SHP77 (cell line): Measurements from ENCODE around the gene PLEKHG2.

Experiments
- DNase-seq, 2 experiments: peaks; one replicate each; lab custom pipeline; 2025; lab: John Stamatoyannopoulos, UW

PLEKHG2 gene

DNA sequence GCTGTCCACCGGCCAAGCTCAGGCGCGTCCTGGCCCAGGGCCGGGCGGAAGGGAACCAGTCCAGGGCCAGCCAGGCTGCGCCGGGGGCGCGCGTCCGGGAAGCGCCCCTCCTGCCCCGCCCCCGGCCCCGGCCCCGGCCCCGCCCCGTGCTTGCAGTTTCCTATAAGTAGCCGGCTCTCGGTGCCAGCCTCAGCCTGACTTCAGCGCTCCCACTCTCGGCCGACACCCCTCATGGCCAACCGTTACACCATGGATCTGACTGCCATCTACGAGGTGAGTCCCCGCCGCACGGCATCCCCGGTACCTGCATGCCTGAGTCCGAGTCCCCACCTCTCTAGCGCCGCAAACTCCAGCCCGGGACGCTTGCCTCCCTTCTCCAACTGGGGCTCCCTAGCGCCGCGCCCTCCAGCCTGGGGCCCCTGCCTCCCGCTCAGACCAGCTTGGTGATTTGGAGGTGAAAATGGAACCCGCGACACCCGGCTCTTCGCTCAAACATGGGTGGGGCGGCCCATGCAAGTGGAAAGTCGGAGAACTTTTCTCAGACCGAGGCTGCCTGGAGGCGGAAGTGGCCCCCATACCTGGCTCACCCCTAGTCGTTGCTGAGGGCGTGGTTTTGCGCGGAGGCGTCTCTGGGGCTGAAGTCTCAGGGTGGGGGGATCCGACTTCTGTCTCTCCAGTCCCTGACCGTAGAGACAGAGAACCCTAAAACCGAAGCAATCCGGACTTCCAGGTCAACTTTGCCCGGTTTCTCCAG is 5.6 kb upstream of the PLEKHG2 start, which contains the start of gene ZFP36:
TSS of gene ZFP36 (plus strand) at position 192 of the 754 bp plus-strand sequence. CDS start at position 250, 58 bp downstream.
- peak; percentile 49 to 71 for DNase-seq

- no peak for DNase-seq
Measured at GRCh38 chr19:39407410-39407659, 5.1 kb upstream of the PLEKHG2 start.

DNA sequence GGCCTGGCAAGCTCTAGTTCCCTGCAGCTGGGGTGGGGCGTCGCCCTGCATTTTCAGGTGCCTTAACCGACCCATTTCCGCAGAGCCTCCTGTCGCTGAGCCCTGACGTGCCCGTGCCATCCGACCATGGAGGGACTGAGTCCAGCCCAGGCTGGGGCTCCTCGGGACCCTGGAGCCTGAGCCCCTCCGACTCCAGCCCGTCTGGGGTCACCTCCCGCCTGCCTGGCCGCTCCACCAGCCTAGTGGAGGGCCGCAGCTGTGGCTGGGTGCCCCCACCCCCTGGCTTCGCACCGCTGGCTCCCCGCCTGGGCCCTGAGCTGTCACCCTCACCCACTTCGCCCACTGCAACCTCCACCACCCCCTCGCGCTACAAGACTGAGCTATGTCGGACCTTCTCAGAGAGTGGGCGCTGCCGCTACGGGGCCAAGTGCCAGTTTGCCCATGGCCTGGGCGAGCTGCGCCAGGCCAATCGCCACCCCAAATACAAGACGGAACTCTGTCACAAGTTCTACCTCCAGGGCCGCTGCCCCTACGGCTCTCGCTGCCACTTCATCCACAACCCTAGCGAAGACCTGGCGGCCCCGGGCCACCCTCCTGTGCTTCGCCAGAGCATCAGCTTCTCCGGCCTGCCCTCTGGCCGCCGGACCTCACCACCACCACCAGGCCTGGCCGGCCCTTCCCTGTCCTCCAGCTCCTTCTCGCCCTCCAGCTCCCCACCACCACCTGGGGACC is 4.6 kb upstream of the PLEKHG2 start:
- no peak for DNase-seq

- no peak for DNase-seq
Measured at GRCh38 chr19:39408392-39409207, 3.9 kb upstream of the PLEKHG2 start.

DNA sequence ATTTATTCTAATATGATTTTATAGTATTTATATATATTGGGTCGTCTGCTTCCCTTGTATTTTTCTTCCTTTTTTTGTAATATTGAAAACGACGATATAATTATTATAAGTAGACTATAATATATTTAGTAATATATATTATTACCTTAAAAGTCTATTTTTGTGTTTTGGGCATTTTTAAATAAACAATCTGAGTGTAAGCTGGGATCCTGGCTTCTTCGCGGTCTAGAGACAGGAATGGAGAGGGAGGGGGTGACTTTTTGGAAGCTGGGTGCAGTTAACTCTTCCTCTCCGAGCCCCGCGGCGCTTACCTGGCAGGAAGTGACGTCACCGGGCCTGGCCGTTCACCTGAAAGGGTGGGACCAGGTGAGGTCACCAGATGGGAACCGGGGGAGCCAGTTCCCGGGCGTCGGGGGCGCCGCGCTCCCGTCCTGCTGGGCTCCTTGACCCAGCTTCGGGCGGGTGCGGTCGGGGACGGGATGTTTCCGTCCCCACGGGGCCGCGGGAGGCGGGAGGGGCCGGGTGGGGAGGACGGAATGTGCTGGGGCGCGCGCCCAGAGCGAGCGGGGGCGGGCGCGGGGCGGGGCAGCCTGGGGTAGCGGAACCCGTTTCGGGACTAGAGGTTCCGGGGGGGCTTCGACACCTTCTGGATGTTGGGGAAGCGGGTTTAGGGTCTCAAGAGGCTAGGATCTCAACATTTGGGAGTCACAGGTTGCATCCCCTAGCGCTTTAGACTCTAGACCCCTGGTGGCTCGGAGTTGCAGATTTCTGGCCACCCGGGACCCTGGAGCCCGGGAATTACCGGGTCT is 3.1 kb upstream of the PLEKHG2 start:
- DNase-seq = peak in 1 of 2 experiments; percentile 85

GRCh38 chr19:39410017-39410830 is 2.2 kb upstream of the PLEKHG2 start:
- DNase-seq = peak in 1 of 2 experiments; percentile 45

DNA sequence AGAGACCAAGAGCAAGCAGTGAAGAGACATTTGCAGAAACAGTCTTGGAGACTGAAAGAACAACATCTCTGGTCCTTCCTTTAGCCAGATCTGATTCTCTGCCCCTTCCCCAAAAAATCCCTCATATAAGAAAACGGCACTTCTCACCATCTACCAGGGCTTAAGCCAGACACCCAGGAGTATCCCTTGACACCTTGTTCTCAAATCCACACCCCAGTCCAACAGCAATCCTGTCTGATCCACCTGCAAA is 1.7 kb upstream of the PLEKHG2 start:
- no peak for DNase-seq

DNA sequence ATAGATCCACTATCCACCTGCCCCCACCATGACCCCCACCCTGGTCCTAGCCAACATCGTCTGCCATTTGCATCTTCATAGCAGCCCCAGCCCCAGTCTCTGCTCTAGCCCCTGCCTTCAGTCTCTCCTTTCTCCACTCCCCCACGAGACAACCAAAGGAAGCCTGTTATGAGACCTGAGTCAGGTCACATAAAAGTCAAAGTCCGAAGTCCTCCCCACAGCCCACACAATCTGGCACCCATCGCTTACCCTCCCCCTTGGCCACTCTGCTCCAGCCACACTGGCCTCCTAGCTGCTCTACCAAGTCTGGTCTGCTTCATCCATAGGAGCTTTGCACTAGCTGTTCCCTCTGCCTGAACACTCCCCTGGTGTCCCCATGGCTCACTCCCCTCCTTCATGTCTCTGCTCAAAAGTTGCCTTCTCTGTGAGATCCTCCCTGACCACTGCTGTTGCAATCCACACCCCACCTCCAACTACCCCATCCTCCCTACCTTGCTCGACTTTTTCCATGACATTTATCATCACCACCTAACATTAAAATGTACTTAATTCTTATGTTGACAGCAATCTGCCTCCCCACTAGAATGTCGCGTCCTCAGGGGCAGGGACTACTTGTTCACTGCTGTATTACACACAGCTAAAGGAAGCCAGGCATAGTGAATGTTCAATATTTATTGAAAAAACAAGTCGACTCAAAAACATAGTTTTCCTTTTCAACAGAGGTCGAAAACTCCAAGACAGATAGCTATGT is 1.2 kb upstream of the PLEKHG2 start:
- DNase-seq = no peak

- peak; percentile 92 to 94 for DNase-seq
Measured at GRCh38 chr19:39411832-39412099, 703 bp upstream of the PLEKHG2 start.

- no peak for DNase-seq
Measured at GRCh38 chr19:39412867-39413271, 400 bp downstream of the PLEKHG2 start.

DNA sequence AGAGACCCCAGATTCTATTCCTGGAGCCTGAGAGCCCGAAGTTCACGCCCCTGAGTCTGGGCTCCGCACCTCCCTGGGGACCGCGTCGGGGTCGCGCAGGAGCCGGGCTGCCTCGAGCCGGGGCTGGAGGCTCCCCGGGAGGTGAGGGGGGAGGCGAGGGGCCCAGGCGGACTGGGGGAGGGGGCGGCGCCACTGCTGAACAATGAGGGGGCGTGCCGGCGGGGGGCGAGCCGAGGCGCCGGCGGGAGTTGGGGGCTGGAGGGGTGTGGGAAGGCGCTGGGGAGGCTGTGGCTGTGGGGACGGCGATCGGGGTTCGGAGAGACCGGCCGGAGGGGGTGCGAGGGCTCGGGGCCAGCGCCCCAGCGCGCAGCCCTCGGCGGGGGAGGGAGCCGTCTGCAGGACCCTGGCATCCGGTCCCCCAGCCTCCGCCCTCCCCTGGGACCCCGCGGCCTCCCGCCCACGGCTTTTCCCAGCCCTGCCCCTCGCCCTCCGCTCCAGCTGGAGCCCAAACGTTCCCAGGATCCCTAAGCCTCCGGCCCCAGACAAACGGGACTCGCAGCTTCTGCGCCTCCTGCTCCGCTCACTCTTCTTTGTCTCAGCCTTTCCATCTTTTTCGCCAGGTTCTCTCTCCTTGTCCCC is 922 bp downstream of the PLEKHG2 start:
- DNase-seq = no peak

DNA sequence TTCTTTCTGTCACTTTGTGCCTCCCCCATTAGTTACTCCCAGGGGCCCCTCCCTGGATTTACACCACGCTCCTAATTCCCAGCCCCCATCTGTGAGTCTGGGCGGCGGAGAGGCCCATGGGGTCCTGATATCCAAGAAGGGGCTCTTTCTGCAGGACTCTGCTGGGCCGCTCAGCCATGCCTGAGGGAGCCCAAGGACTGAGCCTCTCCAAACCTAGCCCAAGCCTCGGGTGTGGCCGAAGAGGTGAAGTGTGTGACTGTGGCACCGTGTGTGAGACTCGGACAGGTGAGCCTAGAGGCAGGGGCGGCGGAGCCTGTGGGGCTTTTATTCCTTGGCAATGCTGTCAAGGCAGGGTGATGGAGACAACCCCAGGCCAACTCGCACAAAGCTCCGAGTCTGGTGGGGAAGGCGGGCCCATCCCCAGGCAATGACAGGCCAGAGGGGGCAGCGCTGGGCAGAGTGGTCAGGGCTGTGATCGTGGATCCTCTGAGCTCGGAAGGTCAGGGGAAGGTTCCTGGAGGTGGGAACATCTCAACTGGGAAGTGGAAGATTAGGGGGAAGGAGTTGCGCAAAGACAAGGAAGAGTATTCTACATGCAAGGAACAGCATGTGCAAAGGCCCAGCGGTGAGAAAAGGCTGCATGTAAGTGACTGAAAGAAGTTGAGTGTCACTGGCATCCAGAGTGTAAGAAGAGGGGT is 1.6 kb downstream of the PLEKHG2 start:
- peak in 1 of 2 experiments; percentile 31 for DNase-seq

GRCh38 chr19:39415111-39416046 is 2.9 kb downstream of the PLEKHG2 start:
- no peak for DNase-seq

DNA sequence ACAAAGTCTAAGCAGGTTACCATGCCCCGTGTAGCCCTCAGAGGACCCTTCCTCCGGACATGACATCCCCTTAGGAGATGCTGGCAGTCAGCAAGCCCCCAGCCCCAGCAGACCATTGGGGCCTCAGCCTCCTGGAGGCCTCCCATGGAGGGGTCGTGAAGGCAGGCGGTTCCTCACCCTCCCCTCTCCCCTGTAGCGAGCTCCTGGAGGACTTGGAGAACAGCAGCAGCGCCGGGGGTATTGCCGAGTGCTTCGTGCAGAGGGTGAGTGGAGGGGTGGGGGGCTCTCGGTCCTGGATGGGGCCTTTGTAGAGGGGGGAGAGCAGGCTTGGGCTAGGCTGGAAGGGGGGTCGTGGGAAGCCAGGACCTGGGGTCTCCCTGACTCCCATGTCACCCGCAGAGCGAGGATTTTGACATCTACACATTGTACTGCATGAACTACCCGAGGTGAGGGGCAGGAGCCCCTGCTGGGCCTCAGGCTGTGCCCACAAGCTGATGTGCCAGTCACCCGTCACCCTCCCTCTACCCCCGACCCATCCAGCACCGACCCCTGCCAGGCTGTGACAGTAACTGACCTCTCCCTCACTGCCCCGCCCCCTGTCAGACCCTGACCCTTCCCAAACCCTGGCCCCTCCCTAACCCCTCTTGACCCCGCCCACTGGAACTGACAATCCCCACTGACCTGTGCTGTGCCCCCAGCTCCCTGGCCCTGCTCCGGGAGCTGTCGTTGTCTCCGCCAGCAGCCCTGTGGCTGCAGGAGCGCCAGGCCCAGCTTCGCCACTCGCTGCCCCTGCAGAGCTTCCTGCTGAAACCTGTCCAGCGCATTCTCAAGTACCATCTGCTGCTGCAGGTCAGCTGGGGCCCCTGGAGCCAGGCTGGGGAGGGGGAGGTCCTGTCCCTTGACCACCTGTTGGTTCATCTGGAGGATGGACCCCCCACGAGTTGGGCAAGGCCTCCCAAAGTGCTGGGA is 4.0 kb downstream of the PLEKHG2 start:
- no peak for DNase-seq

GRCh38 chr19:39417463-39418181 is 5.2 kb downstream of the PLEKHG2 start:
- DNase-seq = no peak

DNA sequence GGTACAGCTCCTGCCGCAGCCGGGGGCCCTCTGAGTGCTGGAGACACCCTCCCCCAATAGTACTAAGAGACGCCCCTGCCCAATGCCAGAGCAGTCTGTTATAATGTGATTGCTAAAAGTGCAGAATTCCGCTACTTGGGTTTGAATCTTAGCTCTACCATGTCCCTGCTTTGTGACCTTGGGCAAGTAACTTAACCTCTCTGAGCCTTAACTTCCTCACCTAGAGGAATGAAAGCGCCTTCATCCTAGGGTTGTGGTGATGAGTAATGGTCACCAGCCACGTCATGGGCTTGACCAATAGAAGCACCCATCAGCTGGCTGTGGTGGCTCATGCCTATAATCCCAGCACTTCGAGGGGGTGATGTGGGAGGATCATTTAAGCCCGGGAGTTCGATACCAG is 6.5 kb downstream of the PLEKHG2 start:
- no peak for DNase-seq

GRCh38 chr19:39420769-39421168 is 8.3 kb downstream of the PLEKHG2 start:
- DNase-seq = no peak
